Aorta (tissue), 5 donors: ENCODE results near the gene TCTN2. TPM values are rescaled to one million over a fixed set of nuclear protein-coding genes. Genes with fewer than 3 reads are reported as not detected.

Experiments used
- ATAC-seq: fragments of 200-7000 bp; cut with Tn5 transposase; one replicate; pipeline ENCODE4 v1.9.1; 2022; ENCODE audit warnings: moderate library complexity; ENCODE audit not compliant: low FRiP score
- DNase-seq, 2 donors: peaks; one replicate each; pipeline ENCODE4 v3.0.0-alpha.2; 2020
- H3K27ac ChIP-seq, 2 donors: one replicate each; pipeline ENCODE4 v1.5.1; 2013; ENCODE audit warnings: low read length in 2 of 2, mild to moderate bottlenecking in 2 of 2, moderate library complexity in 2 of 2, control low read depth in 1 of 2, inconsistent platforms in 1 of 2, low read depth in 1 of 2
- H3K27me3 ChIP-seq, 2 donors: one replicate each; pipeline ENCODE4 v1.6.1; 2013; ENCODE audit warnings: control low read depth in 1 of 2, low read length in 1 of 2, mild to moderate bottlenecking in 1 of 2, moderate library complexity in 1 of 2; ENCODE audit not compliant: insufficient read depth in 2 of 2, control insufficient read depth in 1 of 2
- H3K36me3 ChIP-seq, 2 donors: one replicate each; pipeline ENCODE4 v1.6.1; 2013; ENCODE audit warnings: control low read depth in 1 of 2, low read length in 1 of 2, mild to moderate bottlenecking in 1 of 2; ENCODE audit not compliant: insufficient read depth in 2 of 2, control insufficient read depth in 1 of 2
- H3K4me1 ChIP-seq, 2 donors: one replicate each; pipeline ENCODE4 v1.6.1; 2013; ENCODE audit warnings: low read length in 2 of 2, control low read depth in 1 of 2, mild to moderate bottlenecking in 1 of 2, moderate library complexity in 1 of 2; ENCODE audit not compliant: insufficient read depth in 2 of 2, control insufficient read depth in 1 of 2
- H3K4me3 ChIP-seq, 2 donors: one replicate each; pipeline ENCODE4 v1.5.1; 2013; ENCODE audit warnings: low read length in 2 of 2, control low read depth in 1 of 2, mild to moderate bottlenecking in 1 of 2
- H3K9me3 ChIP-seq: one replicate; pipeline ENCODE4 v1.6.1; 2013; ENCODE audit warnings: mild to moderate bottlenecking, low read length; ENCODE audit not compliant: control insufficient read depth
- WGBS, 2 donors: extraction: QIAGEN DNeasy Blood & Tissue Kit; methylation state at CpG; one replicate each; pipeline ENCODE4 v1.1.7; 2013; 5-methylcytosine and 5-hydroxymethylcytosine counted together
- intact Hi-C, 2 donors: fragments of 100-400 bp; cut with DNase I; formaldehyde crosslinking; loops; one replicate each; pipeline versions ENCODE4 v1.14.2 to v1.15.0; 2022
- polyA plus RNA-seq, 2 donors: library from polyadenylated mRNA; stranded (reverse); fragments of 200-250 nt; gene quantifications; one replicate each; pipeline ENCODE4 v1.2.3, GENCODE V29; 2013
- total RNA-seq, 2 donors: library from RNA; stranded (reverse); fragmentation: NEBNext Ultra II Directional; extraction: Animal tissue kit (Norgen Biotek cat#: 25700); gene quantifications; one replicate each; pipeline ENCODE4 v1.2.1, GENCODE V29; 2021
- donor health status: healthy with polysubstance abuse.
- donor health status: Bipolar disorder and iron deficiency.
- donor health status: DM: no; HTN: no; CAD: no.
- donor health status: DM: no; HTN: no; CAD: no.
- donor health status: DM: yes; HTN: yes; CAD: no.

TCTN2 gene
- total and polyA plus RNA-seq, 4 donors = 2.3 to 10.3 (median 7.5) TPM

DNA sequence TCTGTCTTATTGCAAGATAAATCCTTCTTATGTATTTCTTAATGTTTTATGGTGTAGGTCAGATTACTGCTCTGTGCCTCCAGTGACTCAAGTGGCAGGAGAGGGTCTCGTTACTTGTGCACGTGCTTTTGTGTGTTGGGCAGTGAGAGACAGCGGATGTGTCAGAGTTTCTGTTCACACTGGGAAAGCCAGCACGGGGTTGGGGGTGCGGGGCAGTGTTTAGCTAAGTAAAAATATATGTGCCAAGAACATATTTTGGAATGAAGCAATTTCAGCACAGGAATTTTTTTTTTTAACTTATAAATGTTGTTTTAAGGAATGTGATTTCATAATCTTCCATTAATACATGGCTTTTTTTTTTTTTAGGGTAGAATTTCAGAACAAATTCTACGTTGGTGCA is 86.6 kb downstream of the TCTN2 start:
- ATAC-seq = peak; percentile 75
- intact Hi-C loops = no loop called here
- no peak overlapping the region for H3K27ac ChIP-seq

More for the DNA sequence above, 86.6 kb downstream of the TCTN2 start:
- Histone ChIP-seq H3K27me3 (no peaks in the 10 kb centered on the region), H3K4me1 (no peaks in the 10 kb centered on the region), H3K9me3 (no peaks in the 10 kb centered on the region), H3K36me3 (peaks cover 0 to 3% of the 10 kb centered on the region in 2 donors), H3K4me3 (no peak overlapping the region)
- peak; percentile 82 to 92 for DNase-seq
- WGBS, 2 donors = 4 to 9% methylated on average over 6 of the region's 6 CpGs

Other genes with a start within 250 kb of the TCTN2 start
- gene RILPL2, start 234.4 kb upstream of the TCTN2 start, total RNA-seq = 10 to 100 TPM; 12.6 to 13.7 TPM
- 10 to 100 TPM; 19.4 to 25.3 TPM for gene RILPL2, start 234.4 kb upstream of the TCTN2 start, polyA plus RNA-seq
- 10 to 100 TPM; 23.3 to 28.3 TPM for gene SNRNP35, start 213.0 kb upstream of the TCTN2 start, total RNA-seq
- gene SNRNP35, start 213.0 kb upstream of the TCTN2 start, polyA plus RNA-seq = 10 to 100 TPM; 35.7 to 72.7 TPM
- gene RILPL1, start 137.4 kb upstream of the TCTN2 start, total RNA-seq = 10 to 100 TPM; 28.8 to 33.3 TPM
- 10 to 100 TPM; 18.4 to 50.4 TPM for gene RILPL1, start 137.4 kb upstream of the TCTN2 start, polyA plus RNA-seq
- 100 to 1,000 TPM; 160 to 193 TPM for gene TMED2, start 86.6 kb upstream of the TCTN2 start, total RNA-seq
- gene TMED2, start 86.6 kb upstream of the TCTN2 start, polyA plus RNA-seq = 100 to 1,000 TPM; 116 to 168 TPM
- gene DDX55, start 69.0 kb upstream of the TCTN2 start, total RNA-seq = 10 to 100 TPM; 13.6 to 18.0 TPM
- gene DDX55, start 69.0 kb upstream of the TCTN2 start, polyA plus RNA-seq = 10 to 100 TPM in 1 of 2 donors, 1 to 10 TPM in 1; 7.6 to 15.5 TPM
- gene EIF2B1, start 37.4 kb upstream of the TCTN2 start, total RNA-seq = 10 to 100 TPM; 34.9 to 39.7 TPM
- 10 to 100 TPM; 18.5 to 43.6 TPM for gene EIF2B1, start 37.4 kb upstream of the TCTN2 start, polyA plus RNA-seq
- 10 to 100 TPM; 16.2 to 18.1 TPM for gene GTF2H3, start 37.3 kb upstream of the TCTN2 start, total RNA-seq
- gene GTF2H3, start 37.3 kb upstream of the TCTN2 start, polyA plus RNA-seq = 10 to 100 TPM in 1 of 2 donors, 1 to 10 TPM in 1; 8.5 to 11.4 TPM
- gene ATP6V0A2, start 41.2 kb downstream of the TCTN2 start, total RNA-seq = 10 to 100 TPM; 26.0 to 30.4 TPM
- gene ATP6V0A2, start 41.2 kb downstream of the TCTN2 start, polyA plus RNA-seq = 1 to 10 TPM; 2.9 to 8.3 TPM
- 1 to 10 TPM in 1 of 2 donors, not detected in 1; 1.0 TPM for gene DNAH10, start 91.2 kb downstream of the TCTN2 start, total RNA-seq
- gene DNAH10, start 91.2 kb downstream of the TCTN2 start, polyA plus RNA-seq = under 1 TPM in 1 of 2 donors, not detected in 1; 0.03 TPM